ENCODE measurements around the gene PAQR5.

Gene PAQR5

DNA sequence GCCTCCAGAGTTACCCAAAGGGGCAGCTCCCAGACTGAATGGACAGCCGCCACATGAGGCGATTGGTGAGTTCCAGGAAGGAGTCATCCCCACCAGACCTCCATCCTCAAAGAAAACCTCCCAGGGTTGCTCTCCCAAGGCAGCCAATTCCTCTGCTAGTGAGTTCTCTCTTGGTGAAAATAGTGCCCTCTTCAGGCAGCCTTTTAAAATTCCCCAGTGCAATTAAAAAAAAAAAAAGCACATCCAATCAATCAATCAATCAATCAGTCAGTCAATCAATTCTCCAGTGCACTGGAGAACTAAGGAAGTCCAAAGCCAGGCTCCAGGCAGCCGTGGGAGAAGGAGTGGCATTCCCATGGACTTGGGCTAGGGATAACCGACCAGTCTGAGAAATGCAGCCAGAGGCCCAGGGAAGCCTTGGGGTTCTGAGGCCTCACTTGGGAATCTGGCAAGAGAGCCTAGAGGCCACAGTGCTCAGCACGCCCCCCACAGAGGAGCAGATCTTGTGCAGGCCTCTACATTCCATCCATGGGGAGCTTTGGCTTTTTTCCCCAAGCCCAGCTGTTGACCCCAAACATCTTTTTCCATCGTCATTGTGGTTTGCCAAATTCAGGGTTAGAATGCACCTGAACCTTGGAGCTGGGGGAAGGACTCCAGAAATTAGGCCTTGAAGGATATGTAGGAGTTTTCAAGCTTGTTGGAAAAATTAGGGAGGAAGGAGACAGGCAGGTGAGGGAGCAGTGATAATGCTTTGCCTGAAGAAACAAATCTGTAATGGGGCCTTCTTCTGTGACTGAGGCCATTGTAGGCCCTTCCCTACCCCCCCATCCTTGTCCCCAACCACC is 4.8 kb downstream of the PAQR5 start:
- TF ChIP-seq, protein P1, sequence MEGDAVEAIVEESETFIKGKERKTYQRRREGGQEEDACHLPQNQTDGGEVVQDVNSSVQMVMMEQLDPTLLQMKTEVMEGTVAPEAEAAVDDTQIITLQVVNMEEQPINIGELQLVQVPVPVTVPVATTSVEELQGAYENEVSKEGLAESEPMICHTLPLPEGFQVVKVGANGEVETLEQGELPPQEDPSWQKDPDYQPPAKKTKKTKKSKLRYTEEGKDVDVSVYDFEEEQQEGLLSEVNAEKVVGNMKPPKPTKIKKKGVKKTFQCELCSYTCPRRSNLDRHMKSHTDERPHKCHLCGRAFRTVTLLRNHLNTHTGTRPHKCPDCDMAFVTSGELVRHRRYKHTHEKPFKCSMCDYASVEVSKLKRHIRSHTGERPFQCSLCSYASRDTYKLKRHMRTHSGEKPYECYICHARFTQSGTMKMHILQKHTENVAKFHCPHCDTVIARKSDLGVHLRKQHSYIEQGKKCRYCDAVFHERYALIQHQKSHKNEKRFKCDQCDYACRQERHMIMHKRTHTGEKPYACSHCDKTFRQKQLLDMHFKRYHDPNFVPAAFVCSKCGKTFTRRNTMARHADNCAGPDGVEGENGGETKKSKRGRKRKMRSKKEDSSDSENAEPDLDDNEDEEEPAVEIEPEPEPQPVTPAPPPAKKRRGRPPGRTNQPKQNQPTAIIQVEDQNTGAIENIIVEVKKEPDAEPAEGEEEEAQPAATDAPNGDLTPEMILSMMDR (IDR thresholded peaks at IDR 0.05; ENCODE audit: low read depth, low read length): no peak
- DNase-seq (ENCODE audit: extremely low read depth, low read depth): no peak

DNA sequence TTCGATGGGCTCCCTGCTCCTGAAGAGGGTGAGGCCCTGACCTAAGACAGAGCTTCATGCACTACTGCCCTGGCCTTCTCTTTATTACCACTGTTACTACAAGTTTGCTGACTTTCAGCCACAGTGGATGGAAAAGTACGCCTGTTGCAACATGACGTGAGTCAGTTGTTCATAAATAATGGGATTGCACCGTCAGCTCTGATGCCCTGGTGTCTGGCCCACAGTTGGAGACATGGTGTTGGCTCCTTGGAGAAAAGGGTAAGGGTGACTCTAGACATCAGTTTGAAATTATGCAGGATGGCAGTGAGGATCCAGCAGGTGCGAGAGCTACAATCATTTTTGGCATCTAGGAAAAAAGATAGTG is 5.5 kb downstream of the PAQR5 start:
- peak; percentile 62 for DNase-seq (ENCODE audit: extremely low read depth, low read depth)
- TF ChIP-seq, protein P1 (IDR thresholded peaks at IDR 0.05; ENCODE audit: low read depth, low read length): no peak

DNA sequence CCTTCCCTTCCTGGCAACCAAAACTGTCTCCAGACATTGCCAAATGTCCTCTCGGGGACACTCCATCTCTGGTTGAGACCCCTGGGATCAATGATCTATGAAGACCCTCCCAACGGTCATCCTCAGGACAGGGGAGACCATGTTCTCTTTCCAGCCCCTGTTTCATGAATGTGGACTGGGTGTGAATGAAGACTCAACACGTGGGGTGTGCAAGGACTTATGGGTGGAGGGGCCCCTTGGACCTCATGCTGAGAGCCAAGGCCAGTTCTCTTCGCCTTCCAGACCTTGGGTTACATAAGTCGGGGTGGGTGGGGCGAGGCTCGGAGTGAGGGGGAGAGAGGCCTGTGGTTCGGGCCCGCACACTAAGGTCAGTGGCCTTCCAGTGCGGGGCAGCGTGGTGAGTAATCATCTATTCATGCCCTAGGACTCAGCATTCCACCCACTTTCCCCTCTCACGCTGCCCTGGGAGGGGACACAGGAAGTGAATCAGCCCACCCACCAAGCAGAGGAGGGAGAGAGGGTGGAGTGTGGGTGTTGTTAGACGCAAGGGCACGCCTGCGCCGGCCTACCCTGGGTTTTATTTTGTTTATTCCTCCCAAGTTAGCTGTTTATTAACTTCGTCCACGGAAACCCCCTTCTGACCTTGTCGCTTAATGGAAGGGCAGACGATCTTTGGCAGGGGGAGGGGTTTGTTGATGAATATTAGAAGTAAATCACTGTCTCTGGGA is 6.7 kb downstream of the PAQR5 start:
- peak; percentile 52 for DNase-seq (ENCODE audit: extremely low read depth, low read depth)

DNA sequence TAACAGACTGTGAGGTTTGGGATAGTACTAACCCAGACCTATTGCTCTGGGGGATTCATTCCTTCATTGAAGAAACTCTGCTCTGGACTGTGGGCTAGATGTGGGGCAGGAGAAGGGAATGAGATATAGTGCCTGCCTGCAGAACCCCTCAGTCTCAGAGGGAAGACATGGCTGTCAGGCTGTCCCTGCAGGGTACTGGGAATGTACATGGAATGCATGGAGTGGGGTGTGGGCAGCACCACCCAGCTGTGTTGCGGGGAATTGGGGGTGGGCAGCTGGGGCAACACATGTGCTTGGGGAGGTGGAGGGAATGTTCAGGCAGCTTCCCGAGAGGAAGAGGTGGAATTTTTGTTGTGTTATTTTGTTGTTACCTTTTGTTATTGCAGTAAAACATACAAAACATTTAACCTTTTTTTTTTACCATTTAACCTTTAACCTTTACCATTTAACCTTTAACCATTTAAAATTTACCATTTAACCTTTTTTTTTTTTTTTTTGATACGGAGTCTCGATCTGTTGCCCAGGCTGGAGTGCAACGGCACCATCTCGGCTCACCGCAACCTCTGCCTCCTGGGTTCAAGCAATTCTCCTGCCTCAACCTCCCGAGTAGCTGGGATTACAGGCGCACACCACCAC is 7.3 kb downstream of the PAQR5 start:
- TF ChIP-seq, protein P1 (IDR thresholded peaks at IDR 0.05; ENCODE audit: low read depth, low read length): no peak
- DNase-seq (ENCODE audit: extremely low read depth, low read depth): no peak

More for the DNA sequence above, 6.7 kb downstream of the PAQR5 start:
- TF ChIP-seq, protein P1 (IDR thresholded peaks at IDR 0.05; ENCODE audit: low read depth, low read length): no peak

DNA sequence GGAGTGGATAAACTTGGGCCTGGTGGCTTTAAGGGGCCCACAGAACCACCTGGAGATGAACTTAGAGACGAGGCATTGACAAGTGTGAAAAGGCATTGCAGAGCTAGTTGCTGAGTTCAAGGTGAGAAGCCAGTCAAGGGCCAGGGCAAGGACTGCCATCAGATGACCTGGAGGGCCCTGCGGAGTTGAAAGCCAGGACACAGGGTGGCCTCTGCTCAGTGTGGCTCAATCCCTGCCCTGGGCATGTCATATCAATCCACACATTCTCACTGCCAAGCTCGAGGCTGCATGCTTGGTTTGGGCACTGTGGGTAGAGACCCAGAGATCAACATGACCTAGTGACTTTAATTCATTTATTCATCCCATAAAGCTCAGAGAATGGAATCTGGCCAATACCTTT is 9.2 kb downstream of the PAQR5 start:
- no peak for DNase-seq (ENCODE audit: extremely low read depth, low read depth)
- TF ChIP-seq, protein P1 (IDR thresholded peaks at IDR 0.05; ENCODE audit: low read depth, low read length): no peak

DNA sequence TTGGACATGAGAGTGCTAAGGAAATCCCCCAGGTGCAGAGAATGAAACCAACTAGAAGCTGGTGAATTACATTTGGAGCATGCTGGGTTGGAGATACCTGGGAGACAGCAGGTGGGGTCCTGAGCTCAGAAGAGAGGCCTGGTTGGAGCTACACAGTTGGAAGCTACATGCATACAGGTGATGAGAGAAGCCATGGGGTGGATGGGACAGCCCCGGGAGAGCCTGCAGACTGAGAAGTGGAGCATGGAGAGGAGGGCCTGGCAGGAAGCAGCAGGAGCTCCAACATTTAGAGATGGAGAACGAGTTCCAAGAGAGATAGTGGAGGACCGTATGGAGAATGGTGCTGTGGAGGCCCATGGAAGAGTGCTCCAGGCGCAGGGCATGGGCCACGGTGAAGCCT is 10.2 kb downstream of the PAQR5 start:
- no peak for DNase-seq (ENCODE audit: extremely low read depth, low read depth)
- TF ChIP-seq, protein P1 (IDR thresholded peaks at IDR 0.05; ENCODE audit: low read depth, low read length): no peak

DNA sequence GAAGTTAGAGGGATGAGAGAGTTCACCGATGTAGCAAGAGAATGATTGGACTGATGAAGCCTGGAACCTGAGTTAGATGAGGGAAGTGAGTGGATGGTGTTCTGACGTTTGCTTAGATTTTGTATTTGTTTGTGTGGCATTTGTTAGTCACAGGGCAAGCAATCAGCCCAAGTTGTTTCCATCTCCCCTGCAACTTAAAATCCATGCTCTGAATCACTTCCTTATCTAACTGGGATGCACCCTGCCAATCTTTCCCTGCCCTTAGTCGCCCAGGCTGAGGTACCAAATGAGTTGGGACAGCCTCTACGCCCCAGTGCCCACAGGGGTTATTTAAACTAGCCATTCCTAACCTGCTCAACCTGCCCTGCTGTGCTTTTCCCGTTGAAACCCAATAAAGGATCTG is 12.6 kb downstream of the PAQR5 start:
- TF ChIP-seq, protein P1 (IDR thresholded peaks at IDR 0.05; ENCODE audit: low read depth, low read length): no peak
- DNase-seq (ENCODE audit: extremely low read depth, low read depth): no peak

Data from AG09319 (cell line).